Breast epithelium (tissue), 4 donors: ENCODE results near the gene TP53BP1. TPM values are rescaled to one million over a fixed set of nuclear protein-coding genes. Genes with fewer than 3 reads are reported as not detected.
A peak's percentile ranks its signal among the peaks of the same experiment; 100 is the strongest.

Source experiments
- DNase-seq, 2 donors: peaks; one replicate each; pipeline ENCODE4 v3.0.0-alpha.2; 2019; ENCODE audit warnings: low spot score in 2 of 2
- H3K27ac ChIP-seq, 2 donors: fragments of 200-600 bp; sonication (generic) in 1 of 2; one replicate each; pipeline ENCODE4 v1.5.1; 2016 to 2019; ENCODE audit warnings: mild to moderate bottlenecking in 1 of 2
- H3K27me3 ChIP-seq, 2 donors: fragments of 200-600 bp; sonication (generic) in 1 of 2; one replicate each; pipeline versions ENCODE4 v1.5.1 to v1.6.0; 2017 to 2019; ENCODE audit warnings: control low read depth in 1 of 2, mild to moderate bottlenecking in 1 of 2
- H3K36me3 ChIP-seq: fragments of 200-600 bp; one replicate; pipeline ENCODE4 v1.5.1; 2019
- H3K4me1 ChIP-seq, 2 donors: fragments of 200-600 bp; sonication (generic); one replicate each; pipeline ENCODE4 v1.5.1; 2016 to 2019; ENCODE audit warnings: control low read depth in 1 of 2
- H3K4me3 ChIP-seq, 3 donors: fragments of 200-600 bp; sonication (generic); 1 replicate in 2 of 3; 2 replicates in 1 of 3; pipeline ENCODE4 v1.5.1; 2016 to 2019; ENCODE audit warnings: mild to moderate bottlenecking in 3 of 3, moderate library complexity in 2 of 3
- H3K9me3 ChIP-seq, 2 donors: fragments of 200-600 bp; sonication (generic) in 1 of 2; one replicate each; pipeline ENCODE4 v1.5.1; 2016 to 2019; ENCODE audit warnings: control low read depth in 1 of 2
- POLR2A ChIP-seq: fragments of 450-650 bp; IDR thresholded peaks from one replicate; pipeline ENCODE4 v1.6.1; 2016; ENCODE audit warnings: antibody characterized with exemption, mild to moderate bottlenecking, moderate library complexity
- POLR2AphosphoS5 ChIP-seq, 3 donors: sonication (generic); formaldehyde crosslinking; IDR thresholded peaks; one replicate each; pipeline ENCODE4 v1.6.1; 2017; ENCODE audit warnings: antibody characterized with exemption in 3 of 3
- intact Hi-C: fragments of 100-400 bp; cut with DNase I; formaldehyde crosslinking; loops from one replicate; pipeline ENCODE4 v1.15.1; 2023; ENCODE audit warnings: low total_unique reads
- total RNA-seq, 3 donors: library from RNA; depleted of rRNA; stranded (reverse); fragments of >200 nt; gene quantifications; one replicate each; pipeline ENCODE4 v1.1.0, GENCODE V29; 2016
- TF ChIP-seq, protein P1 (sequence below), 3 donors: fragments of 450-650 bp; IDR thresholded peaks; one replicate each; pipeline ENCODE4 v1.5.1; 2016 to 2017; ENCODE audit warnings: antibody characterized with exemption in 3 of 3, mild to moderate bottlenecking in 3 of 3, moderate library complexity in 3 of 3

The TP53BP1 gene
- total RNA-seq, 3 donors from 2014 or later, result 30.1 to 65.5 (median 60.9) TPM

DNA sequence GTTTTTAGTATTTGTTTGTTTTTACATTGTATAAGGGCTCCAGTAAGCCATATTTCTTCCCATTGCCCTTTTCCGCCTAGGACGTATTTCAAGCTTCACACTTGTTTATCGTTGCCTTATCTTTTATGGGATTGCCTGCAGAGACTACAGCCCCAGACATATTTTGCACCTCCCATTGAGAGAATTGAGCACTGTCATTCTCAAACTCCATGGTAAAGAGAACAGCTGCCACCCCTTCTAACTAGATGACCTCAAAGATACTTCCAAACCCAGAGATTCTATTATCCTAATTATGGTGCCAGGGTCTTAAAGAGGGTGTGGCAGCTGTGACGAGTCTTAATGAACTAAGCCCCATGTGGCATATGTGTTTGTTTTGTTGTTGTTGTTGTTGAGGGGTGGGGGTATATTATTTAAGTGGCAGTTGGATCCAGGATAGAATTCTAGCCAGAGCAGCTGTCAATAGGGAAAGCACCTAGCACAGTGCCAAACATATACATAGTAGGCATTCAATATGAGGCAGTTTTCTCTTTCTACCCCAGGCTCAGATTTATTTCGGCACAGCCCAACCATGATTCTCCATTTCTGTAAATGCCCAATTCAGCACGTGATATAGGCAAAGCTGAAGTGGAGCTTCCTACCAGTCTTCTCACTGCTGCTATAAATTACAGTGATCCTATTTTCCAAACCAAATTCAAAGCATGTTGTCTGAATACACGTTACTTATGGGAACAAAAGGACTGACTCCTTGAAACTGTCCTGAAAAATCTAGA lies 932 bp upstream of the TP53BP1 start:
- TF ChIP-seq POLR2A, result no peak
- no peak for TF ChIP-seq POLR2AphosphoS5 (IDR thresholded peaks at IDR 0.05)
- TF ChIP-seq, protein P1, sequence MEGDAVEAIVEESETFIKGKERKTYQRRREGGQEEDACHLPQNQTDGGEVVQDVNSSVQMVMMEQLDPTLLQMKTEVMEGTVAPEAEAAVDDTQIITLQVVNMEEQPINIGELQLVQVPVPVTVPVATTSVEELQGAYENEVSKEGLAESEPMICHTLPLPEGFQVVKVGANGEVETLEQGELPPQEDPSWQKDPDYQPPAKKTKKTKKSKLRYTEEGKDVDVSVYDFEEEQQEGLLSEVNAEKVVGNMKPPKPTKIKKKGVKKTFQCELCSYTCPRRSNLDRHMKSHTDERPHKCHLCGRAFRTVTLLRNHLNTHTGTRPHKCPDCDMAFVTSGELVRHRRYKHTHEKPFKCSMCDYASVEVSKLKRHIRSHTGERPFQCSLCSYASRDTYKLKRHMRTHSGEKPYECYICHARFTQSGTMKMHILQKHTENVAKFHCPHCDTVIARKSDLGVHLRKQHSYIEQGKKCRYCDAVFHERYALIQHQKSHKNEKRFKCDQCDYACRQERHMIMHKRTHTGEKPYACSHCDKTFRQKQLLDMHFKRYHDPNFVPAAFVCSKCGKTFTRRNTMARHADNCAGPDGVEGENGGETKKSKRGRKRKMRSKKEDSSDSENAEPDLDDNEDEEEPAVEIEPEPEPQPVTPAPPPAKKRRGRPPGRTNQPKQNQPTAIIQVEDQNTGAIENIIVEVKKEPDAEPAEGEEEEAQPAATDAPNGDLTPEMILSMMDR (IDR thresholded peaks at IDR 0.05), result no peak
- DNase-seq, result no peak
- Histone ChIP-seq H3K36me3 (no peaks in the 10 kb centered on the region), H3K27ac (peak overlapping the region; percentile 91 to 94), H3K4me1 (peaks cover 0 to 10% of the 10 kb centered on the region in 2 donors), H3K27me3 (no peaks in the 10 kb centered on the region), H3K4me3 (peak overlapping the region; percentile 81 to 90 (median 82)), H3K9me3 (no peaks in the 10 kb centered on the region)
- intact Hi-C loops, result no loop called here

DNA sequence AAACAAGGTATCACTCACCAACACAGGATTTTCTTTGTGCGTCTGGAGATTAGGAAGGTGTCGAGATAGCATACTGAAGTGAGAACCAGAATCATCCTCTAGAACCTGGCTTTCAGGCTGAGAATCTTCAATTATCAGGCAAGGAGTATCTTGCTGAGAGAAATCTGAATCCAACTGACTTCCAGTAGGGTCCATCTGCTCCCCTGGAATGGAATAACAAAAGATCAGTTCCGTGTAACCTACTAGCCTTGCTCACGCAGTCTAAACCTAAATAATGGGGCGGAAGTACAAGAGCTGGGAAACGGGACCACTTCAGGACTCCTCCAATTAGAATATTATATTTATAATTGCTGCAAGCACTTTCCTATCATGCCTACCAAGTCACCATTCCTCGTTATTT lies 690 bp downstream of the TP53BP1 start:
- Histone ChIP-seq H3K9me3 (no peaks in the 10 kb centered on the region), H3K27ac (peak overlapping the region; percentile 91 to 94), H3K4me1 (peaks cover 0 to 10% of the 10 kb centered on the region in 2 donors), H3K36me3 (no peaks in the 10 kb centered on the region), H3K27me3 (no peaks in the 10 kb centered on the region), H3K4me3 (peak overlapping the region; percentile 81 to 90 (median 82))
- TF ChIP-seq, protein P1 (IDR thresholded peaks at IDR 0.05), result no peak
- TF ChIP-seq POLR2AphosphoS5 (IDR thresholded peaks at IDR 0.05) (no peak), POLR2A (no peak)
- no peak for DNase-seq
- intact Hi-C loops, result no loop called here

GRCh38 chr15:43489191-43489590 lies 3.8 kb downstream of the TP53BP1 start:
- TF ChIP-seq POLR2AphosphoS5 (IDR thresholded peaks at IDR 0.05) (no peak), POLR2A (no peak)
- TF ChIP-seq, protein P1 (IDR thresholded peaks at IDR 0.05), result no peak
- Histone ChIP-seq H3K36me3 (no peaks in the 10 kb centered on the region), H3K9me3 (no peaks in the 10 kb centered on the region), H3K4me3 (no peak overlapping the region), H3K27me3 (no peaks in the 10 kb centered on the region), H3K27ac (no peak overlapping the region), H3K4me1 (peaks cover 0 to 10% of the 10 kb centered on the region in 2 donors)
- DNase-seq, result no peak
- intact Hi-C loops, result no loop called here

GRCh38 chr15:43488790-43489189 lies 4.2 kb downstream of the TP53BP1 start:
- no peak overlapping the region for H3K4me3 ChIP-seq
- intact Hi-C loops, result no loop called here

More at GRCh38 chr15:43488790-43489189, 4.2 kb downstream of the TP53BP1 start:
- Histone ChIP-seq H3K4me1 (peaks cover 0 to 10% of the 10 kb centered on the region in 2 donors), H3K36me3 (no peaks in the 10 kb centered on the region), H3K27me3 (no peaks in the 10 kb centered on the region), H3K27ac (no peak overlapping the region), H3K9me3 (no peaks in the 10 kb centered on the region)
- no peak for TF ChIP-seq POLR2AphosphoS5 (IDR thresholded peaks at IDR 0.05)
- TF ChIP-seq POLR2A, result no peak
- TF ChIP-seq, protein P1 (IDR thresholded peaks at IDR 0.05), result no peak
- no peak for DNase-seq
